ENCODE results near the gene ENTR1. TPM values are rescaled to one million over a fixed set of nuclear protein-coding genes. Genes with fewer than 3 reads are reported as not detected.

The ENTR1 gene
- total and polyA plus RNA-seq, 2 of the 13 experiments (the other 11 are each of a cell fraction or from before 2014, with no cell fraction given), result 70.1 to 76.4 TPM

DNA sequence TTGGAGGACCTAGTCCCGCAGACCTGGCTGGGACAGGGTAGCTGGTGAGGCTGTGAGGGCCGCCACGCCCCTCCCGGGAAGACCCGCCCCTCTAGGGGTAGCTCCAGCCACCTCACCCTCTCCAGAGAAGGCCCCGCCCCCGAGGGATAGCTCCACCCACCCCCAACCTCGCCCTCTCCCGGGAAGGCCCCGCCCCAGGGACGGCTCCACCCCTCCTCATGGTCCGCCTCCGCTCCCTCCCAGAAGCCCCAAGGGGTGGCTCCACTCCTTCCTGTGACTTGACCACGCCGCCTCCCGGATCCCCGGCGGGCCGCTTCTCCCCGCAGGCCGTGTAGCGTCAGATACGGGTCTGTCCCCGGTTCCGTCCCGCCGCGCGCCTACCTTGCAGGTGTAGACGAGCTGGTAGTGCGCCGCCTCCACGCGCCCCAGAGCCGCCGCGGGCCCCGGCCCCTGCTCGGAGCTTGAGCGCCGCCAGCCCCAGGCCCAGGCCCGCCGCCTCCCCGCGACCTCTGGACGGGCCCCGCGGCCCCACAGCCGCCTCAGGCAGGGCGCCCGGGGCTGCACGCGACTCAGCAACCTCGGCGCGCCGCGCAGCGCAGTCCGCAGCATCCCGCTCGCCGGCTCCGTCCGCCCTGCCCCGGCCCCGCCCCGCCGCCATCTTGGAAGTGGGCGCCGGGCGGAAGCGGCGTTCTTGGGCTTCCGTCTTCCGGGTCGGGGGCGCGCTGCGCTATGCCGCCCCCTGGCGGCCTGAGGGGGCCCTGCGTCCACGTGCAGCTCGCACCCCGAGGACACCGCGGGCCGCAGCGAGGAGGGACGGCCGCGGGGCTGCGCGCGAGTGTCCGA is 47.1 kb downstream of the ENTR1 start, which contains the start of gene DNLZ (continued):
- TF ChIP-seq ZNF816 (CRISPR knock-in tag; IDR thresholded peaks at IDR 0.05; ENCODE audit: borderline replicate concordance) (no peak), HMG20A (CRISPR knock-in tag; IDR thresholded peaks at IDR 0.05; ENCODE audit: borderline replicate concordance) (no peak), ZNF737 (CRISPR knock-in tag; IDR thresholded peaks at IDR 0.05; ENCODE audit: borderline replicate concordance) (no peak), EHMT2 (IDR thresholded peaks at IDR 0.05; ENCODE audit: borderline replicate concordance, low read depth, low read length) (no peak), SRY (CRISPR knock-in tag; IDR thresholded peaks at IDR 0.05) (peak; percentile 95), ZNF703 (CRISPR knock-in tag; IDR thresholded peaks at IDR 0.05; ENCODE audit: borderline replicate concordance) (peak; percentile 77; the same call in 1 of the 2 replicates), ZNF44 (CRISPR knock-in tag; IDR thresholded peaks at IDR 0.05) (peak; percentile 26; the same call in 1 of the 2 replicates), ZNF251 (CRISPR knock-in tag; IDR thresholded peaks at IDR 0.05) (no peak), MXI1 (IDR thresholded peaks at IDR 0.05; ENCODE audit: borderline replicate concordance, low read depth, low read length) (peak; percentile 90; the same call in 1 of the 3 replicates), SAFB2 (CRISPR knock-in tag; IDR thresholded peaks at IDR 0.05; ENCODE audit: borderline replicate concordance, low read depth) (peak; percentile 89), ASH2L (IDR thresholded peaks at IDR 0.05; ENCODE audit: insufficient read length, low read depth, low read length) (peak; percentile 58), MTF2 (CRISPR knock-in tag; IDR thresholded peaks at IDR 0.05; ENCODE audit: borderline replicate concordance) (no peak), CBFB (CRISPR knock-in tag; IDR thresholded peaks at IDR 0.05) (peak; percentile 18; the same call in 1 of the 2 replicates), CC2D1A (CRISPR knock-in tag; IDR thresholded peaks at IDR 0.05) (no peak), PTBP1 (IDR thresholded peaks at IDR 0.05; ENCODE audit: low read depth, low read length, poor library complexity, severe bottlenecking) (no peak), FOXA3 (CRISPR knock-in tag; IDR thresholded peaks at IDR 0.05) (peak; percentile 48), ZNF230 (CRISPR knock-in tag; IDR thresholded peaks at IDR 0.05) (peak; percentile 74; the same call in 1 of the 2 replicates), ZNF607 (CRISPR knock-in tag; IDR thresholded peaks at IDR 0.05; ENCODE audit: borderline replicate concordance) (peak; percentile 95), ZNF337 (CRISPR knock-in tag; IDR thresholded peaks at IDR 0.05; ENCODE audit: borderline replicate concordance, low read depth) (no peak), RARA (CRISPR knock-in tag; IDR thresholded peaks at IDR 0.05) (peak; percentile 61), TCF7L2 (IDR thresholded peaks at IDR 0.05; ENCODE audit: low read depth, low read length) (no peak), TBL1XR1 (IDR thresholded peaks at IDR 0.05; ENCODE audit: borderline replicate concordance, low read length, partially characterized antibody) (no peak), FOXC1 (CRISPR knock-in tag; IDR thresholded peaks at IDR 0.05; ENCODE audit: borderline replicate concordance) (peak; percentile 87; the same call in 1 of the 2 replicates), NR2F2 (IDR thresholded peaks at IDR 0.05; ENCODE audit: borderline replicate concordance, low read depth) (no peak), YY1 (IDR thresholded peaks at IDR 0.05; ENCODE audit: insufficient read depth, insufficient replicate concordance, low read depth, low read length) (peak; percentile 99)
- TF ChIP-seq, protein P1, sequence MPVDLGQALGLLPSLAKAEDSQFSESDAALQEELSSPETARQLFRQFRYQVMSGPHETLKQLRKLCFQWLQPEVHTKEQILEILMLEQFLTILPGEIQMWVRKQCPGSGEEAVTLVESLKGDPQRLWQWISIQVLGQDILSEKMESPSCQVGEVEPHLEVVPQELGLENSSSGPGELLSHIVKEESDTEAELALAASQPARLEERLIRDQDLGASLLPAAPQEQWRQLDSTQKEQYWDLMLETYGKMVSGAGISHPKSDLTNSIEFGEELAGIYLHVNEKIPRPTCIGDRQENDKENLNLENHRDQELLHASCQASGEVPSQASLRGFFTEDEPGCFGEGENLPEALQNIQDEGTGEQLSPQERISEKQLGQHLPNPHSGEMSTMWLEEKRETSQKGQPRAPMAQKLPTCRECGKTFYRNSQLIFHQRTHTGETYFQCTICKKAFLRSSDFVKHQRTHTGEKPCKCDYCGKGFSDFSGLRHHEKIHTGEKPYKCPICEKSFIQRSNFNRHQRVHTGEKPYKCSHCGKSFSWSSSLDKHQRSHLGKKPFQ (CRISPR knock-in tag; IDR thresholded peaks at IDR 0.05; ENCODE audit: insufficient replicate concordance), result peak; percentile 68
- TF ChIP-seq, protein P2, sequence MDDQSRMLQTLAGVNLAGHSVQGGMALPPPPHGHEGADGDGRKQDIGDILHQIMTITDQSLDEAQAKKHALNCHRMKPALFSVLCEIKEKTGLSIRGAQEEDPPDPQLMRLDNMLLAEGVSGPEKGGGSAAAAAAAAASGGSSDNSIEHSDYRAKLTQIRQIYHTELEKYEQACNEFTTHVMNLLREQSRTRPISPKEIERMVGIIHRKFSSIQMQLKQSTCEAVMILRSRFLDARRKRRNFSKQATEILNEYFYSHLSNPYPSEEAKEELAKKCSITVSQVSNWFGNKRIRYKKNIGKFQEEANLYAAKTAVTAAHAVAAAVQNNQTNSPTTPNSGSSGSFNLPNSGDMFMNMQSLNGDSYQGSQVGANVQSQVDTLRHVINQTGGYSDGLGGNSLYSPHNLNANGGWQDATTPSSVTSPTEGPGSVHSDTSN (CRISPR knock-in tag; IDR thresholded peaks at IDR 0.05; ENCODE audit: borderline replicate concordance), result no peak

All from HepG2 (cell line).